GM12891 (cell line): ENCODE results near the gene RBFOX2.

Experiments
- DNase-seq: peaks from one replicate; pipeline ENCODE4 v3.0.0; 2011; ENCODE audit warnings: low spot score; ENCODE audit not compliant: insufficient read length
- FAIRE-seq: peaks from 2 replicates; lab custom pipeline; 2011; peaks lifted over from hg19 to GRCh38; lab: Jason Lieb, UNC
- PAX5 ChIP-seq: IDR thresholded peaks from 2 replicates; pipeline ENCODE4 v1.6.1; 2011; ENCODE audit warnings: low read length, moderate library complexity, mild to moderate bottlenecking; ENCODE audit not compliant: insufficient read depth, severe bottlenecking
- POLR2A ChIP-seq: IDR thresholded peaks from 2 replicates; pipeline ENCODE4 v1.6.1; 2011; ENCODE audit warnings: low read depth, low read length, control low read depth
- POLR2AphosphoS5 ChIP-seq: IDR thresholded peaks from 2 replicates; pipeline ENCODE4 v1.6.1; 2011; ENCODE audit warnings: low read depth, low read length, control low read depth
- POU2F2 ChIP-seq: IDR thresholded peaks from 2 replicates; pipeline ENCODE4 v1.6.1; 2011; ENCODE audit warnings: low read depth, mild to moderate bottlenecking, control low read depth, low read length, moderate library complexity
- SPI1 ChIP-seq: IDR thresholded peaks from 2 replicates; pipeline ENCODE4 v1.6.1; 2011; ENCODE audit warnings: low read depth, low read length, control low read depth
- TAF1 ChIP-seq: IDR thresholded peaks from 2 replicates; pipeline ENCODE4 v1.6.1; 2011; ENCODE audit warnings: low read depth, low read length, control low read depth

RBFOX2 gene

DNA sequence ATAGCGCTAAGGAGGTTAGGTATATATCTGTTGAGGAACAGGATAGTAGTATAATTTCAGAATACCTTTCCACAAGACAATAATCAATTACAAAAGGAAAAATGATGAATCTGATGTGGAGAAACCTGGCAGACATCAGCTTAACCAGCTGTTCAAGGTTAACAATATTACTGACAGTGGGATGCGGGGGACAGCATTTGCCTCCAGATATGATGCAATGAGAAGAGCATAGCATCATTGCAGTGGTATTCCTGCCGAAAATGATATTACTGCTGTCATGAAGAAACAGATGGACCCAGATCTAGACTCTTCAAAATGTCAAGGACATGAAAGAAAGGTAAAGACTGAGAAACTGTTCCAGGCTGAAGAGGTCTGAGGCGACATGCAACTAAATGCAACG, 49.7 kb downstream of the RBFOX2 start:
- TF ChIP-seq TAF1 (no peak), POLR2A (no peak), POU2F2 (no peak), POLR2AphosphoS5 (no peak), SPI1 (no peak), PAX5 (no peak)

DNA sequence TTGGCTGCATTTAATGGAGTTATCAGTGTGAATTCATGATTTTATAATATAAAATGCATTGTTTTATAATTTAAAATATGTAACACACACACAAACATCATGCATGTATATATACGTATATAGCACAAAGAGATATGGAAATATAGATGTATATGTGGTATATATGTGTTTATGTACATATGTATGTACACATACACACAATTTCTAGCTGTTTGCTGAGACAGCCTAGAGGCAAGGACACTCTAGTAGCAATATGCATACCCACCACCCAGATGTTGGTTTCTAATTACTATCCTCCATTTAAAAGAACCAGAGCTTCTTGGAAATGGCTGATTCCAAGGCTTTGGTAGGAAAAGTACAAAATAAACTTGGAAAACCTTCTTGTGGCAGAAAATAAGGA, 50.4 kb downstream of the RBFOX2 start:
- FAIRE-seq = no peak
- DNase-seq = no peak
- no peak for TF ChIP-seq POLR2A
- no peak for TF ChIP-seq POLR2AphosphoS5
- TF ChIP-seq PAX5 = no peak
- no peak for TF ChIP-seq TAF1
- no peak for TF ChIP-seq POU2F2
- TF ChIP-seq SPI1 = no peak

More for the DNA sequence above, 49.7 kb downstream of the RBFOX2 start:
- FAIRE-seq (no peak), DNase-seq (no peak)

DNA sequence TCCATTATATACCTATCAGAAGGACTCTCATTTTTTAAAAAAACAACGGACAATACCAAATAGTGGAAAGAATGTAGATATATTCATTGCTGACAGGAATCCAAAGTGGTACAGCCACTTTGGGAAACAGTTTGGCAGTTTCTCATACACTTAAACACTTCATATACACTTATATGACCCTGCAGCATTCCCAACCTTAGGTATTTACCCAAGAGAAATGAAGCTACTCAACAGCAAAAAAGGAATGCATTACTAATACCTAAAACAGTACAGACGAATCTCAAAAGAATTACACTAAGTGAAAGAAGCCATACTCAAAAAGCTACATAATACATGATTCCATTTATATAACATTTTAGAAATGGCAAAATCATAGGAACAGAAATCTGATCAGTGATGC, 51.5 kb downstream of the RBFOX2 start:
- DNase-seq (no peak), FAIRE-seq (no peak)
- no peak for TF ChIP-seq POLR2A
- no peak for TF ChIP-seq POLR2AphosphoS5
- no peak for TF ChIP-seq SPI1
- TF ChIP-seq PAX5 = no peak
- no peak for TF ChIP-seq POU2F2
- TF ChIP-seq TAF1 = no peak

DNA sequence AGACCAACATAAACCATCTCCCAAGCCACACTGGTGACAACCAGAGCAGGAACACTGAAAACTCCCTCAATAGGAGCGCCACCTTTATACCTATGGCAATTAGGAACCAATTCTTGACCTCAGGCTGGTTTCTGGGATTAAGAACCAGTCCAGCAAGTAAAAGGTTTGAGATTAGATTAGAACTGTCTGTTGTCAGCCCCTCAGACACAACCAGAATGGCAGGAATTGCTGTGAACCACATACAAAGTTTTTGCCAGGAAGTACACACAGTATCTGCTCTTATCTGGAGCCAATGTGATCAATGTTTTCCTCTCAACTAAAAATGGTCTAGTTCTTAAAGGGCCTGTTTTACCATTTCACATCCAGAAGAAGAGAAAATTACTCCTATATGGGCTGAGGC, 55.2 kb downstream of the RBFOX2 start:
- no peak for TF ChIP-seq SPI1
- TF ChIP-seq PAX5 = no peak
- no peak for TF ChIP-seq POU2F2
- no peak for TF ChIP-seq TAF1
- no peak for TF ChIP-seq POLR2AphosphoS5
- no peak for TF ChIP-seq POLR2A
- FAIRE-seq (no peak), DNase-seq (no peak)

DNA sequence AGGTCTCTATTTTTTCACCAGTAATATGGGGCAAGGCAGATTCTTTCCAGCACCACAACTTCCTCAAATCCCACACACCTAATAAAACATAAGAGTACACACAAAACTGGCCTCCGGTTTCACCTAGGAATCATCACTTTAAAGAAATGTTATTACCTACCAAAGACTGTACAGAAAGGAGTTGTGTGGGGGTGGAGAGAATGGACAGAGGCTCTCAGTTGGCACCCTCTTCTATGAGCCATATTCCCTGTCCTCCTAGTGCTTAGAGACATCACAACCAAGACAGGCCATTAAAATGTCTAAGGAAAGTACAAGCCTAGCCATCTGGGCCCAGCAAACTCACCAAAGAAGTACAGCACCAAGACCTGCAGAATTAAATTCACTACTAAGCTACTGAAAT, 56.1 kb downstream of the RBFOX2 start:
- no peak for FAIRE-seq
- TF ChIP-seq PAX5 = no peak
- no peak for TF ChIP-seq TAF1
- TF ChIP-seq POLR2AphosphoS5 = no peak
- no peak for TF ChIP-seq POU2F2
- TF ChIP-seq POLR2A = no peak
- TF ChIP-seq SPI1 = no peak
- no peak for DNase-seq

DNA sequence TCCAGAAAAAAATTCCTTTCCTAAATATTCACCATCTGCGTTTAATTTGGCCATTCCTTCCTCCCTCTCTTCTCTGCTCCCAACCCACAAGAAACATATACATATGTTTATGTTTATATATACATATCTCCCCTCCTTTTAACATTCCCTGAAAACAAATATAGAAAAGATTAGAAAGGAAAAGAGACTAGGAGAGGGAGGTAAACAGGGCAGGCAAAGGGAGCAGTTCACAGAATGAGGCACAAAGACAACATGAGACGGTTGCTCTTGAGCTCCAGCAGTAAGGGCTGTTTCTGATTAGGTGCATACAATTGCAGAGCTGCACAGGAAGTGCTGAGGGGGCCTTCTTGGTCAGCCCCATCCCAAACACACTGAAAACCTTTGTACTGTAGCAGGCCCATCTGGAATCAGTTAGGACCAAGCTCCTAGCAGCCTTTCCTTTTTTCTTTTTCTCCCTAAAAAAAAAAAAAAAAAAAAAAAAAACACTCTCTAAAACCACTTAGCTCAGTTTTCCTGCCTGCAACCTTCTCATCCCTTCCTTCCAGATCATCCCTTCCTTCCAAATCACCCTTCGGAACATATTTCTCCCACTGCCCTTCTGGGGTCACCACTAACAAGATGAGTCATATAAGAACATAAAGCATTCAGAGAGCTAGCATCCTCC, 57.0 kb downstream of the RBFOX2 start:
- FAIRE-seq (no peak), DNase-seq (no peak)
- TF ChIP-seq TAF1 (no peak), SPI1 (no peak), POLR2A (no peak), POU2F2 (no peak), PAX5 (no peak), POLR2AphosphoS5 (no peak)

DNA sequence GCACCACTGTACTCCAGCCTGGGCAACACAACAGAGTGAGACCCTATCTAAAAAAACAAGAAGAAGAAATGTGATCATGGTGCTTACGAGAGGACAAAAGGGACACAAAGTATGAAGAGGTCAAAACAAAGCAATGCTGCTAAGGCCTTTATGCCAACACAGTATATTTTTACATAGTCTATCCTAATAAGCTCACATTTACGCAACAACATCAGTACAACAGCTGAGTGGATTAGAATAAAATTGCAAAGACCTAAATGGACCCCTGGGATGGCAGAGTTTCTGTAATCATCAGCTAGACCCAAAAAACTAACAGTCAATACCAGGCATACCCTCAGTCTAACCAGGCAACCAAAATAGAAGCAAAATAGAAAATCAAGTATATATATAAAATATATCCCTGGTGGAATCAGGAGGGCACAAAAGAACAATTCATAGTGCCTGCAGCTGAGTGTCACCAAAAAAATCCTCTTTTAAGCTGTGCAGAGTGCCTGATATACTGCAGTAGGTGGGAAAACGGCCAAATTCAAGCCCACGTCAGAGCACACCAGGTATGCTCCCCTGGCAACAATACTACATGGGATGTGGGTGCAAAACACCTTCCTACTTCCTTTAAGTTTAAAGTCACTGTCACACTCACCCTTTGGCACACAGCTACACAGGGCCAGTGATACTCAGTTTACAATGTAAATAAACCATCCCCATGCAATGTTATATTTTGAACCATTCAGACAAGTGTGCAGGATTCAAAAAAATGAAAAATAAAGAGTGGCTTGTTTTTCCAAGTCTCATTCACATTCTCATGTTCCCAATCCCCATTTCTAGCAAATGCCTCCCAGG, 57.8 kb downstream of the RBFOX2 start:
- DNase-seq = no peak

DNA sequence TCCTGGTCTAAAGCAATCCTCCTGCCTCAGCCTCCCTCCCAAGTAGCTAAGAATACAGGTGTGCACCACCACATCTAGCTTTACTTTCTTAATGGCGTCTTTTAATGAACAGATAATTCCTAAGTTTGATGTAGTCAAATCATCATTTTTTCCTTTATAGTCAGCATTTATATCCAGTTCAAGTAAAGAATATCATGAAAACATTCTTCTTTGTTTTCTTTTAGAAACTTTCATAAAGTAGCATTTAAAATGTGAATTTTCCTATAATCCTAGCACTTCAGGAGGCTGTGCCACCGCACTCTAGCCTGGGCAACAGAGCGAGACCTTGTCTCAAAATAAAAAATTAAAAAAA, 61.6 kb downstream of the RBFOX2 start:
- TF ChIP-seq POLR2AphosphoS5 (no peak), POLR2A (no peak), PAX5 (no peak), POU2F2 (no peak), SPI1 (no peak), TAF1 (no peak)
- no peak for DNase-seq
- FAIRE-seq = no peak

More for the DNA sequence above, 57.8 kb downstream of the RBFOX2 start:
- FAIRE-seq = no peak
- TF ChIP-seq POLR2AphosphoS5 = no peak
- TF ChIP-seq POLR2A = no peak
- TF ChIP-seq POU2F2 = no peak

DNA sequence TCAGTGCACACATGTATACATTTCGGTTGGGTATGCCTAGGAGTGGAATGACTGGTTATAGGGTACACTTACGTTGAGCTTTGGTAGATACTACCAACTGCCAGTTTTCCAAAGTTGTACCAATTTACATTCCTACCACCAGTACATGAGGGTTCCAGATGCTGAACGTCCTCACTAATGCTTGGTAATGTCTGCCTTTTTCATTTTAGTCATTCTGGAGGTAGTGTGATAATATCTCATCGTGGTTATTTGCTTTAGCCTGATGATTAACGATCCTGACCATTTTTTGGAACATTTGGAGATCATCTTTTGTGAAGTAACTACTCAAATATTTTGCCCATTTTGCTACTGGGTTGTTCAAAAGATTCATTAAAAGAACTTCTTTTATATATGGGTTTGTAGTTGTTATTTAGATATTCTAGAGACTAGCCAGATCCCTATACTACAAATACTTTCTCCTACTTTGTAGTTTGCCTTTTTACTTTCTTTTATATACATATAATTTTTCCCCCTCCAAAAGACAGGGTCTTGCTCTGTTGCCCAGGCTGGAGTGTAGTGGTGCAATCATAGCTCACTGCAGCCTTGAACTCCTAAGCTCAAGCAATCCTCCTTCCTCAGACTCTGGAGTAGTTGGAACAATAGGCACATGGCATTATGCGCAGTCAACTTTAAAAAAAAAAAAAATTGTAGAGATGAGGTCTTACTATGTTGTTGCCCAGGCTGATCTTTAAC, 62.1 kb downstream of the RBFOX2 start:
- TF ChIP-seq SPI1 (no peak), TAF1 (no peak), PAX5 (no peak), POLR2AphosphoS5 (no peak), POLR2A (no peak), POU2F2 (no peak)
- FAIRE-seq (no peak), DNase-seq (no peak)
